ENCODE measurements around the gene RPL39L. TPM values are rescaled to one million over a fixed set of nuclear protein-coding genes. Genes with fewer than 3 reads are reported as not detected.

The RPL39L gene
- total and polyA plus RNA-seq, 2 of the 13 experiments (the other 11 are each of a cell fraction or from before 2014, with no cell fraction given), result not detected

- TF ChIP-seq RBFOX2 (IDR thresholded peaks at IDR 0.05; ENCODE audit: low read depth, low read length), result no peak
- TF ChIP-seq ZBTB38 (CRISPR knock-in tag; IDR thresholded peaks at IDR 0.05), result peak; percentile 74; the same call in 1 of the 2 replicates
Observed at GRCh38 chr3:187080799-187081450, 58.4 kb downstream of the RPL39L start (continued).

GRCh38 chr3:187079090-187080022, 59.9 kb downstream of the RPL39L start:
- H3K36me3 ChIP-seq (replicated peaks in 1 of 2; ENCODE audit: control insufficient read depth in 1 of 2, insufficient read depth in 2 of 2, low read length in 2 of 2), result peaks cover 26 to 36% of the 10 kb centered on the region in 2 experiments
- in situ Hi-C loops (cut with HindIII; ENCODE audit: extremely low pct_ligation_motif_present, low pct_unique_long_range_greater_than_20kb), result no loop called here
- H3K27me3 ChIP-seq (ENCODE audit: control insufficient read depth in 1 of 2, insufficient read depth in 2 of 2, low read length in 2 of 2), result no peaks in the 10 kb centered on the region
- 98% methylated on average over 7 of the region's 8 CpGs for WGBS (ENCODE audit: low lambda C conversion rate)
- H3K79me2 ChIP-seq (ENCODE audit: insufficient read depth, low read length), result no peaks in the 10 kb centered on the region
- BruUV-seq (replicated peaks), result no TSS peak
- peaks cover 23% of the 10 kb centered on the region for H3K4me1 ChIP-seq (ENCODE audit: insufficient read depth, low read length)
- intact Hi-C loops (cut with micrococcal nuclease; ENCODE audit: unreplicated experiment), result no loop called here
- no peaks in the 10 kb centered on the region for H3K9me3 ChIP-seq (ENCODE audit: low read length)
- H3K4me2 ChIP-seq (ENCODE audit: low read depth, low read length), result no peak overlapping the region
- no peak for DNase-seq (ENCODE audit: low spot score)
- no peaks in the 10 kb centered on the region for H4K20me1 ChIP-seq (ENCODE audit: insufficient read depth, low read length)
- H3K9ac ChIP-seq (ENCODE audit: insufficient read depth, low read depth, low read length), result no peak overlapping the region
- H3K4me3 ChIP-seq (replicated peaks in 1 of 3; ENCODE audit: insufficient read depth in 1 of 3, low read depth in 2 of 3, low read length in 3 of 3), result no peak overlapping the region
- ATAC-seq, result no peak
- ChIA-PET POLR2A (no interaction called here), CTCF (ENCODE audit: low intra/inter-chr PET ratio, low total read pairs) (no interaction called here)
- H3K27ac ChIP-seq (ENCODE audit: extremely low read length, insufficient read depth, low read length), result no peak overlapping the region
- FAIRE-seq, result no peak
- H2AFZ ChIP-seq (ENCODE audit: low read length), result no peak overlapping the region
- TF ChIP-seq NR2F1 (CRISPR knock-in tag; IDR thresholded peaks at IDR 0.05), result no peak
- TF ChIP-seq ZNF687 (CRISPR knock-in tag; IDR thresholded peaks at IDR 0.05), result no peak
- TF ChIP-seq ATF7 (IDR thresholded peaks at IDR 0.05), result peak; percentile 30; the same call in 1 of the 2 replicates
- no peak for TF ChIP-seq ATF7 (CRISPR knock-in tag; IDR thresholded peaks at IDR 0.05)
- no peak for TF ChIP-seq ZNF670 (CRISPR knock-in tag; IDR thresholded peaks at IDR 0.05; ENCODE audit: borderline replicate concordance)
- TF ChIP-seq ZC3H13 (CRISPR knock-in tag; IDR thresholded peaks at IDR 0.05), result peak; percentile 53; the same call in 1 of the 2 replicates
- no peak for TF ChIP-seq ZNF781 (CRISPR knock-in tag; IDR thresholded peaks at IDR 0.05; ENCODE audit: borderline replicate concordance, not compliant biosample characterization)
- peak; percentile 84; the same call in 1 of the 2 replicates for TF ChIP-seq PAF1 (CRISPR knock-in tag; IDR thresholded peaks at IDR 0.05)
- no peak for TF ChIP-seq CENPBD1 (CRISPR knock-in tag; IDR thresholded peaks at IDR 0.05; ENCODE audit: borderline replicate concordance, low read depth)
- no peak for TF ChIP-seq ZNF432 (CRISPR knock-in tag; IDR thresholded peaks at IDR 0.05; ENCODE audit: borderline replicate concordance)
- TF ChIP-seq ZNF75D (CRISPR knock-in tag; IDR thresholded peaks at IDR 0.05; ENCODE audit: borderline replicate concordance), result no peak
- TF ChIP-seq TBX3 (IDR thresholded peaks at IDR 0.05; ENCODE audit: borderline replicate concordance), result no peak
- TF ChIP-seq RBM22 (optimal IDR thresholded peaks at IDR 0.05; ENCODE audit: low read length), result peak; percentile 45

Measured in HepG2 (cell line).